DMS 273 (cell line): ENCODE results near the gene TEX2.
"Not testable (repeated sequence)": the region's sequence is repeated elsewhere in the genome, so short reads cannot be mapped to it uniquely, and the experiment has no call there.

Source experiments
- DNase-seq: peaks from one replicate; lab custom pipeline; 2025; ENCODE audit not compliant: unreplicated experiment; lab: John Stamatoyannopoulos, UW

TEX2 gene

DNA sequence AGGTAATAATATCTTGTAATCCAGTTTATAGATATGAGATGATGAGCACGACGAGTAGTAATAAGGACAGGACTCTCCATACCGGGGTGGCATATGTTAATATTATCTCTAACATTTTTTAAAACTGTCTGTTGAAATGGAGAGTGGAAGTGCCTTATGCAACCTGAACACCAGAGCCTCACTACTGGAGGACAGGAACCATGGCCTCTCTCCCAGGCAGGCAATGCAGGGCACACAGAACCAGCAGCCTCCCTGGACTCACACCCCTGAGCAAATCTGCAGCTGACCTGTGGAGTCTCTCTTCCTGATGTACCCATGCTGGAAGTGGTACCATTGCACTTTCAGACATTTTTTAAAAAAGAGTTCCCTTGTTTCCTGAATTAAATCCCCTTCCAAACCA, 78.0 kb downstream of the TEX2 start:
- no peak for DNase-seq

DNA sequence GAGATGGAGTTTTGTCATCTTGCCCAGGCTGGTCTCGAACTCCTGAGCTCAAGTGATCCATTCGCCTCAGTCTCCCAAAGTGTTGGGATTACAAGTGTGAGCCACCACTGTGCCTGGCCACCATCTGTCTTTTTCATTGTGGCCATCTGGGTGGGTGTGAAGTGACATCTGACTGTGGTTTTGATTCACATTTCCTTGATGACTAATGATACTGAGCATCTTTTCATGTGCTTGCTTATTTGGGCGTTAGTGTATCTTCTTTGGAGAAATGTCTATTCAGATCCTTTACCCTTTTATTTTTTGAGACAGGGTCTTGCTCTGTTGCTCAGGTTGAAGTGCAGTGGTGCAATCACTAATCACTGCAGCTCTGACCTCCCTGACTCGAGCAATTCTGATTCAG, 79.2 kb downstream of the TEX2 start:
- DNase-seq: peak; percentile 59

DNA sequence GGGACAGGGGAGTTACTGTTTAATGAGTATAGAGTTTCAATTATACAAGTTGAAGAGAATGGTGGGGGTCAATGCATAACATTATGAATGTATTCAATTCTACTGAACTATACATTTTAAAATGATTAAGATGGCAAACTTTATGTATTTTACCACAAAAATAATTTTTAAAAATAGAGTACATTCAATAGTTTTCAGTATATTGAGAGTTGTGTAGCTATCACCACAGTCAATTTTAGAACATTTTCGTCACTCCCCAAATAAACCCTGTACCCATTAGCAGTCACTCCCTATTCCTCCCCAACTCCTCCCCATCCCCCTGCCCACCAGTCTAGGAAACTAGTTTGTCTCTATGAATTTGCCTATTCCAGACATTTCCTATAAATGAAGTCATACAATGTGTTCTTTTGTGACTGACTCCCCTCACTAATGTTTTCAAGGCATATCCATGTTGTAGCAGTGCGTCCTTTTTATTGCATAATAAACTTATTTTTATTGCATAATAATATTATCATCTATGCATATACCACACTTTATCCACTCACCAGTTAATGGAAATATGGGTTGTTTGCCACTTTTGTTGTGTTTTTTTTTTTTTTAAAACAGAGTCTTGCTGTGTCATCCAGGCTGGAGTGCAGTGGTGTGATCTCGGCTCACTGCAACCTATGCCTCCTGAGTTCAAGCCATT, 80.6 kb downstream of the TEX2 start:
- no peak for DNase-seq

DNA sequence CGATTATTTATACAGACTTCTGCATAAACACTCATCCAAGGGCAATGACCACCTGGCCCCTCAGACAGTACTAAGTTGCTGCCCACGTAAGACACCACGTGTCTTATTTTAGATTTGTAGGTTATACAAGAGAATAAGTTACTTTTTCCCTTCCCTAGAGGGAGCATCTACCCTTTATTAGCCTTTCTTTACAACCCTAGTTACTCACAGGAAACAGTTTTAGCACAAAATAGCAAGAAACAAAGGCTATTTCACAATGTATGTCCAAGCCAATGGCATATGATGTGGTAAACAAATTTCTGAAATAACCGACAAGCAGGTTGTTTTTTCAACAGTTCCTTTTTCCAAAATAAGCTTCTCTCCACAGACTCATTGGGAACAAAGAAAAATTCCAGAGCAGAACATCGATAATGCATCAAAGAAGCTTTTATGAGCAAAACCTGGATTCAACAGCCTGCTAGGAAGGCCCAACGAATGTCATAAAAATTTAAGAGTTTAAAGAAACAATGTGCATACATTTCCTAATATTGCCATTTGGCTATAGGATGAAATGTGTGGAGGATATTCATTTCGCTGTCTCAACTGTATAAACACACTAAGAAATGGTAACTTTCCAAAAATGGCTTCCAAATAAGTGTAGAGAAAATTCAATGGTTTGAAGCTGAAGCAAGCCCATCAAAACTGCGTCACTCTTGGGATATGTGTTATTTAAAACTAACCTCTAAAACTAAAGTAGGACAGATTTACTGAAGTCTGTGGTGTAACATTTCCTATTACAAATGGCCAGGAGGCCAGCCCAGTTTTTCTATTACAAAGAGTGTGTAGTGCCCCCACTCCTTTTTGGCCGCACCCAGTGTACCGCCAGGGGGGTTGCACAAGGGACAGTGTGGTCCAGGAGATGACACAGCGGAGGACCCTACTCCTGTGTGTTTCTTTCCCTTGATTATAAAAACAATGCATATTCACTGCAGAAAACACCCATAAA, 82.7 kb downstream of the TEX2 start:
- no peak for DNase-seq

DNA sequence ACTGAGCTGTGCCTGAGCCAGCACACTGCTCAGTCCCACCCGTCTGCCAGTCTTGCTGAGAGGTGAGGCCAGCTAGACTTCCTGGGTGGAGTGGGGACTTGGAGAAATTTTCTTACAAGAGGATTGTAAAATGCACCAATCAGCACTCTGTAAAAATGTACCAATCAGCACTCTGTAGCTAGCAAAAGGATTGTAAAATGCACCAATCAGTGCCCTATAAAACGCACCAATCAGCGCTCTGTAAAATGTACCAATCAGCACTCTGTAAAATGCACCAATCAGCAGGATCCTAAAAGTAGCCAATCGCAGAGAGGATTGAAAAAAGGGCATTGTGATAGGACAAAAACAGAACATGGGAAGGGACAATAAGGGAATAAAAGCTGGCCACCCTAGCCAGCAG, 84.0 kb downstream of the TEX2 start:
- DNase-seq: not testable (repeated sequence)

DNA sequence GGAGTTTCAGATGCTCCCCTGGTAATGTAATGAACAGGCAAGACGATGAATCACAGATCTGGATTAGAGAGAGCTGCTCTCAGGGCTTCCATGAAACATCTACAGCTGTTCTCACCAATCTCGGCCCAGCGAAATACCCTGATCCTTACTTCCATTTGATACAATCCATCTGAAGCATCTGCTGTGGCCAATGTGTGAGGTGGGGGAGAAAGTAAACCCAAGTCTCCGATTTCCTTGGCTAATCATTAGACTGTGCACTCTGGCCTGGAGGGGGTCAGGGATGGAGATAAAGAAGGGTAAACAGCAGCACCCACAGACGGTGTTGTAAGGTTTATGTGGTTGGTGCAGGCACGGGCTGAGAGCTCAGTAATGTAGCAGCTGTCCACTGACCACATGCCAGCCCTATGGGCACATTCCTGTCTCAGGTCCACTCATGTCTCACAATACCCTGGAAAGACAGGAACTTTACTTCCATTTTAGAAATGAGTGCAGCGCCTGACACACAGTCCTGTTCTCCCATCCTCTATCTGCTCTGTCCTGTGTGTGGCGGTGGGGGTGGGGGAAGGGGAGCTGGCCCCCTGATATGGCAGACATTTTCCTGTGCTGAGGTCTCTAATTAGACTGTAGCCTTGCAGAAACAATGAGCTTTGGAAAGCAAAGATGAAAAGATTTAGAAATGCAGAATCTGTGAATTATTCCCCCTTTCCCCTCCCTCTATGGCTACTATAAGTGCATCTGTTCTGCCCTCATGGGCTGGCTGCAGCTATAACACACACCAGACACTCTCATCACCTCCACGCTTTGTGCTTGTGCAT, 84.8 kb downstream of the TEX2 start:
- DNase-seq: peak; percentile 63

DNA sequence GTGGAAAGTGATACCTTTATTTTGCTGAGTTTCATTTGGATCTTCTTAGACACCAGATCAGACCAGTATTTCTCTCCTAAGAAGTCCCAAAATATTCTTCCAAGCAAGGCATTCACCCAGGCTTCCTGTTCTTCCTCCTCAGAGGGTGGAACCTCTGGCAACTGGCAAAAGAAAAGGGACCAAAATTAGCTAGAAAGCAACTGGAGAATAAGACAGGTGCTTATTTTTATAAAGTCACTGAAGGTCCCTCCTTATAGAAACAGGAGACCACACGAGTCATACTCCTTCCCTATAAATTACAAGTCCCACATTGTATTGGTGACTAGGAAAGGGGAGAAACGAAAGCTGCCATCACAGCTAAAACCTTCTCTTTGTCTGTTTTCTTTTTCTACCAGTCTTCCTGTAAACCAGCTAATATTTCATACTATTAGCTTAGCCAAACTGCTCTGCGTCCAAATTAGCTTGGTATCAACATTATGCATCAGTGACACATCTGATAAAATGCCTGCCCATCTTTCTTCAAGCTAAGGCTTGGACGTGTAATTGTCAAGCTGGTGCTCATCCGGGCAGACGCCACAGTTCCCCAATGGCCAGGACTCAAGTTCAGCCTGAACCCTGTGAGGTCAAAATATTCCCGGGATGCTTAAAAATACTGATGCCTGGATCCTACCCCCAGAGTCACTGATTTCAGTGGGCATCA, 85.6 kb downstream of the TEX2 start:
- DNase-seq: no peak

DNA sequence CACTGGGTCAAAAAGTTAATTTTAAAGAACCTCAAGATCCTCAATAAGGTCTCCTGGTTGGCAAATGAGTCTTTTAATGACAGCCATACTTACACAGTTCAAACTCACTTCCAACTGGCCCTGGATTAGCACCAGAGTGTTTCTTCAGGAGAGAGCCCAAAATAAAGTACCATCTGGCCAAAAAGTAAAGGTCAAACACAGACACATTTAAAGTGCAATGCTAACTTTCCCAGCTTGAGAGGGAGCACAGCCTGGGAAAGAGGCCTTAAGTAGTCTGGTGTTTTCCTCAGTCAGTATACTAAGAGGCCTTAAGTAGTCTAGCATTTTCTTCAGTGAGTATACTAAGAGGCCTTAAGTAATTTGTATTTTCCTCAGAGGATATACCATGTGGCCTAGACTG, 86.5 kb downstream of the TEX2 start:
- DNase-seq: peak; percentile 55

DNA sequence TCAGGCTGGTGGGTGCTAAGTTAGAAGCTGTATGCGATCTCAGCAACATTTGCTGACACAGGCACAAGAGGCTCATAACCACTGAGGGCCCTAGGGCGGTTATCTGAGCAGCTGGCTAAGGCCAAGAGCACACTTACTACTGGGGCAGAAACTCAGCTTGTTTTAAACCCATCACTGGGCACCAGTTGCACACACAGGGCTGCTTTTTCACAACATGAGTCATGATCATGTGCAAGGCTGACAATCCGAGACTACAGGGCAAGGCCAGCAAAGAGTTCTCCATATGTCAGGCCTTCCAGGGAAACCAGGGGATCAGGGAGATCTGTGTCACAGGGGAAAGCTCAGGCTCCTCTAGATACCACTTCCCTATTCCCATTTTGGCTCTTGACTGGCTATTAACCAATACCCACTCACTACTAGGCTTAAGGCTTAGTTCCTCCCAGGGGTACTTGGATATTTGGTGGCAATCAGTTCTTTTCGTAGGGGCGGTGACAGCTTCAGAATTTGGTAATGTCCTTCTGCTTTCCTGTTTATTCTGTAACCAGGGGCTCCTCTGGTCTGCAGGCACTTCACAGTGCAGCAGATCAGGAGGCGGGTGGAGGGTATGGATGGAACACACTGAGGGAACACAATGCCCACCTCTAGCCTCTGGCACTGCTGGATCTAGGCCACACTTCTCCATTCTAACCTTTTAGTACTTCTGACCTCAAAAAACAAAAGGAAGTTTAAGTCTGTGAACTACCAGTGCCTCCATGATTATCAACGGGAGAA, 88.2 kb downstream of the TEX2 start:
- peak; percentile 90 for DNase-seq

DNA sequence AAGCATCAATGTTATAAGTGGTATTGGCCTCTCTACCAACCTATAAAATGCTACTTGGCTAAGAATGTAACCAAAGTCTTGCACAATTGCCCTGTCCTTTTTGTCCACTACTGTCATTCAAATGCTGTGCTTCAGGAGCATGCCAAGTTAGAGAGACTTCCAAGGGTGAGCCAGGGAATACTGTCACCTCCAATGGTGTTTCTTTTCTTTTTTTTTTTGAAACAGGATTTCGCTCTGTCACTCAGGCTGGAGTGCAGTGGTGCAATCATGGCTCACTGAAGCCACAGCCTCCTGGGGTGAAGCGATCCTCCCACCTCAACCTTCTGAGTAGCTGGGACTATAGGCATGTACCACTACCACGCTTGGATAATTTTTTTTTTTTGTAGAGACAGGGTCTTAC, 89.4 kb downstream of the TEX2 start:
- no peak for DNase-seq

DNA sequence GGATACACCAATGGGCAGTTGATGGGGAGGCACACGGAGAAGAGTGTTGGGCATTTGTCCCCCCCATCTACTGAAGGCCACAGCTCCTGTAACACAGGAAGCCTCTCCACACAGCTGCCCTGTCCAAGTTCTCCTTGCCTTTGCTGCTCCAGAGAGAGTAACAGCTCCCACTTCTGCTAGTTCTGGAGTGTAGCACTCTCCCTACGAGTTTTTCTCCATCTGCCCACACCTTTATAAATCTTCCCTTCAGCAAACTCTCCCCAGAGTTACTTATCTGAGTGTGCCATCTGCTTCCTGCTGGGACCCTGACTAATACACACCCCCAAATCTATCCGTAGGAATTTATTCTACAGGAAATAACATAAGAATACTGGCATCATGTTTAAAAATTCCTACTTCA, 90.5 kb downstream of the TEX2 start:
- DNase-seq: peak; percentile 33

DNA sequence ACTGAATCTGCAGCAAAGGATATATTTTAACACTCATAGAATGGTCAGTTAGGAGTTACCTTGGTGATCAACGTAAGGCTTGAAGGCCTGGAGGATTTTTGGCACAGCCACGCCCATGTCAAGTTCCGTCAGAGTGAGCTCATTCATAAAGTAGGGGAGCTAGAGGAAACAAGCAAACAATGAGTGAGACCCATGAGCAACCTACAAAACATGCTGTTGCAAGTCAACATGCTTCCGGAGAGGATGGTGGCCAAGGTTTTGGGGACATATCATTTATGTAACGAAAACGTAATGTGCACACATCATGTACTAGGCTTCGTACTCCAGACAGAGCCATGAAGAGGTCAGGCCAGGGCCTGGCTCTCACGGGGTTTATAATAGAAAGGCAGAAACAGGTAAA, 92.0 kb downstream of the TEX2 start:
- no peak for DNase-seq

DNA sequence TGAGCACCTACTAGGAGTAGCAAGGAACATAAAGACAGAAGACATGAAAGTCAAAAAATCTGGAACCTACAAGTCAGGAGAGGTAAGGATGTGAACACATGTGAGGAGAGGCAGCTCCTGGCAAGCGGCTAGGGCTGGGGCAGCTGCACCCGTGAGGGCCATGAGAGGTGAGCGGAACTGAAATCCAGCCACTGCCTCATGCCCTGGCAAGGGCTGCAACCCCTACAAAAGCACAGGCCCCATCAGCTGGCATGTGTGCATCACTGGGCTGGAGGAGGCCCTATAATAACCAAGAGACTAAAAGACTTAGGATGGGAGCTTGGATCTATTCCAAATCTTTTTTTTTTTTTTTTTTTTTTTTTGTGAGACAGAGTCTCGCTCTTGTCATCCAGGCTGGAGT, 92.8 kb downstream of the TEX2 start:
- DNase-seq: no peak

DNA sequence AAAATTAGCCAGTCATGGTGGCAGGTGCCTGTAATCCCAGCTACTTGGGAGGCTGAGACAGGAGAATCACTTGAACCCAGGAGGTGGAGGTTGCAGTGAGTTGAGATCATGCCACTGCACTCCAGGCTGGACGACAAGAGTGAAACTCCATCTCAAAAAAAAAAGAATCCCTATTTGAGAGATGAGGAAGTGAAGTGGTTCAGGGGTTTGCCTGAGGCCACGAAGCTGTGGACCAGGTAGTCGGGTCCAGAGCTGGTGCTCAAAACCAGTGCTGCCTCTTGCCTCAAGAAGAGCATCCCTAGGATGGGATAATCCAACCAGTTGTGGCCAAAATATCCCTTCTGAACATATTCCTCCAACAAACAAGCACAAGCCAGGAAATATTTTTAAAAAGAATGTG, 95.4 kb downstream of the TEX2 start:
- not testable (repeated sequence) for DNase-seq

DNA sequence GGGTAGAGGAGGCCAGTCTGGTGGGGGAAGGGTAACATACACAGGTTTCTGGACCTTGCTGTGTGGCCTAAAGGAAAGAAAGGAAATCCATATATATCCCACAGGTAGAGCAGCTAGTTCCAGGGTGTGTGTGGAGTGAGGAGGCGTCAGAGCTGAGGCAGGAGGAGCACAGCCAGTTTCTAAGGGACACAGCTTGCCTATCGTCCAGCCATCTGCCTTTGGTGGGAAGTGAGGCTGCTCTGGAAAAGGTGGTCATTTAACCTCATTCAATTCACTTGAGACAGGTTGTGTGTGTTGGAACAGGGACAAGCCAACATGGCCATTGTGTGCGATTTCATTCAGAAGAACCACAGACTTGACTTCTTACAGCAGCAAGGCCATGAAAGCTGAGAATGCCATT, 96.2 kb downstream of the TEX2 start:
- no peak for DNase-seq

DNA sequence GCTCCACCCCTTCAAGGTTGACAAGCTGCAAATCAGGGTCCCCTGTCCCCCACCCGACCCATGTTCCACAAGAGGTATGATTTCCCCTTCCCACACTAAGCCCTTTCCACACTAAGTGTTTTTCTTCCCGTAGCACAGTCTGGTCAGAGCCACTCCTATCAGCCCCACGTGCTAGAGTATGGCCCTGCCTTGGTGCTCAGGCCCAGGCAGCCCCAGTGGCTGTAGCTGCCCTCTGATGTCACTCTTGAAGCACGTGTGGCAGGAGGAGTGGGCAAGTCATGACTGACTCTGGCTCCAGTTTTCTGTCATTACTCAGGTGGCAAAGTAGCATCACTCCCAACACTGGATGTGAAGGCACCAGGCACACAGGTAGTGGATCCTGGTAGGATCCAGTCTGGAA, 97.7 kb downstream of the TEX2 start:
- no peak for DNase-seq

DNA sequence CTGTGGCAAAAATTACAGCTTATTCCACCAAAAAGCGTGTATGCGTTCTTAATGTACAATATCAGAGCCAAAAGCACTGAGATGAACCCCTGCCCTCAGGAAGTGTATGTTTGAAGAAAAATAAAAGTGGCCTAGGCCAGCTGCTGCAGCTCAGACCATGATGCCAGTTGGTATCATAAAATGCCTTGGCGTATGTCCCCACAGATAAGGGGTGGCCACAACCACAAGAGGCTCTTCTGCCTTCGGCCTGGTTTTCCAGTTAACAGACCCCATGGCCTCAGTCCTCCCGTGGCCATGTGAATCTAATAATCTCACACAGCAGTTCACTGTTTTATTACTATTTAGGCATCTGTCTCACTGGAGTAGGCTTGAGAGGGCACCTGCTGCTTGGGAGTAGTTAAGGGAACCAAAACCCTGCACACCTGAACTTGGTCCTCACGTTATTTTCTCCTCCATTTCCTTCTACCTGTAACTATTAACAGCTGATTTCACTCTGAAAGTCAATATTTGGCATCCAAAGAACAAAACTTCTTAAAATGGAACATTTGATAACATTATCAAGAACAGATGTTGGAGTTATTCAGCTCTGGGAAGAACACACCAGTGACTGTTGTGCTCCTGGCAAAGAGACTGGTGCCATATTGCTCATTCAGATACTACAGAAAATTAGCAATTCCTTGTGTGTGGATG, 98.3 kb downstream of the TEX2 start:
- peak; percentile 36 for DNase-seq

DNA sequence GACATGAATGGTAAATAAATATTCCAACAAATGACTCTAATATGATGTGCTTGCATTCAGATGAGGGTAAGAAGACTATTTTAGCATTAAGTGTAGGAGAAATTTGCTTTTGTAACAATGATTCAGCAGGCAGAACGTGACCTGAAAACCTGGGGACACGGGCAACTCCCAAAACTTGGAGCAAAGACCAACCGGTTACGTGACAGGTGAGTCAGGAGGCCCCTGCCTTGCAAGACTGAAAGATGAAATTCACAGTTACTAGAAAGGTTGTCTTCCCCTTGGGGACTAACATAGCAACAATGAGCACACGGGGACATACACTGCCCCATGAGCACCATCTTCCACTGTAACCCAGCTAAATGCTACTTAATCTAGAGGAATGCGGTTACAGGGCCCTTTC, 99.6 kb downstream of the TEX2 start:
- DNase-seq: no peak

DNA sequence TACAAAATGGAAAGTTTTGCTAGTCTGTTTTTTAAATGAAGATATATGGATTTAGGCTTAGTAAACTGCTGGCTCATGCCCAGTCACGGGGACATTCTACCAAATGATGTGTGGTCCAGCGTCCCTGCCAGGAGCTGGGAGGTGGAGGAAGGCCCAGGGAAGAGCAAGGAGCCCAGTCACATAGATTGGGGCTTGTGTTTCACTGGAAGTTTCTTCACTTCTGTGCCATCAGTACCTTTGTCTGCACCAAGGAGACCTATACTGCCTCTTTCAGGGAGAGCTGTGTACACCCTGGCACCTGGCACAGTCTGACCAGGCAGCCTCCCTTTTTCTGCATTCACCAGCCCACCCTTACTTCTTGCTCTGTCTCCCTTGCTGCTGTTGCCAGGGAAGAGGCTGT, 100.5 kb downstream of the TEX2 start:
- no peak for DNase-seq
